ENCODE data around the gene GGT1.

- TF ChIP-seq, protein P1, sequence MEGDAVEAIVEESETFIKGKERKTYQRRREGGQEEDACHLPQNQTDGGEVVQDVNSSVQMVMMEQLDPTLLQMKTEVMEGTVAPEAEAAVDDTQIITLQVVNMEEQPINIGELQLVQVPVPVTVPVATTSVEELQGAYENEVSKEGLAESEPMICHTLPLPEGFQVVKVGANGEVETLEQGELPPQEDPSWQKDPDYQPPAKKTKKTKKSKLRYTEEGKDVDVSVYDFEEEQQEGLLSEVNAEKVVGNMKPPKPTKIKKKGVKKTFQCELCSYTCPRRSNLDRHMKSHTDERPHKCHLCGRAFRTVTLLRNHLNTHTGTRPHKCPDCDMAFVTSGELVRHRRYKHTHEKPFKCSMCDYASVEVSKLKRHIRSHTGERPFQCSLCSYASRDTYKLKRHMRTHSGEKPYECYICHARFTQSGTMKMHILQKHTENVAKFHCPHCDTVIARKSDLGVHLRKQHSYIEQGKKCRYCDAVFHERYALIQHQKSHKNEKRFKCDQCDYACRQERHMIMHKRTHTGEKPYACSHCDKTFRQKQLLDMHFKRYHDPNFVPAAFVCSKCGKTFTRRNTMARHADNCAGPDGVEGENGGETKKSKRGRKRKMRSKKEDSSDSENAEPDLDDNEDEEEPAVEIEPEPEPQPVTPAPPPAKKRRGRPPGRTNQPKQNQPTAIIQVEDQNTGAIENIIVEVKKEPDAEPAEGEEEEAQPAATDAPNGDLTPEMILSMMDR (IDR thresholded peaks at IDR 0.05) = no peak
- no peak for TF ChIP-seq POLR2A (IDR thresholded peaks at IDR 0.05)
Observed at GRCh38 chr22:24564376-24565058, 38.5 kb upstream of the GGT1 start.
